CD4-positive, alpha-beta T cell treated with Interleukin-21 for 1 hour (primary cell): ENCODE data around the gene B4GALNT4.
"Not testable (repeated sequence)": the region's sequence is repeated elsewhere in the genome, so short reads cannot be mapped to it uniquely, and the experiment has no call there.

ENCODE experiments used
- DNase-seq: peaks from one replicate; pipeline ENCODE4 v3.0.0-alpha.2; 2020

Gene B4GALNT4

GRCh38 chr11:376531-377173, 7.4 kb downstream of the B4GALNT4 start:
- DNase-seq: no peak

GRCh38 chr11:377174-377865, 8.0 kb downstream of the B4GALNT4 start:
- no peak for DNase-seq

- no peak for DNase-seq
These were observed 8.7 kb downstream of the B4GALNT4 start for GRCh38 chr11:377883-378500.

- DNase-seq: no peak
These were observed 10.2 kb downstream of the B4GALNT4 start for GRCh38 chr11:379205-380094.

- DNase-seq: no peak
These were observed 10.8 kb downstream of the B4GALNT4 start for GRCh38 chr11:380095-380480.

GRCh38 chr11:380491-380890, 11.2 kb downstream of the B4GALNT4 start:
- DNase-seq: no peak

- no peak for DNase-seq
These were observed 11.7 kb downstream of the B4GALNT4 start for GRCh38 chr11:380996-381395.

- no peak for DNase-seq
These were observed 12.3 kb downstream of the B4GALNT4 start for GRCh38 chr11:381501-382072.

GRCh38 chr11:382081-382629, 12.9 kb downstream of the B4GALNT4 start:
- DNase-seq: no peak

- no peak for DNase-seq
These were observed 14.1 kb downstream of the B4GALNT4 start for GRCh38 chr11:383431-383830.

GRCh38 chr11:384511-384910, 15.2 kb downstream of the B4GALNT4 start:
- DNase-seq: no peak

GRCh38 chr11:385594-386351, 16.5 kb downstream of the B4GALNT4 start:
- no peak for DNase-seq

- no peak for DNase-seq
These were observed 17.2 kb downstream of the B4GALNT4 start for GRCh38 chr11:386483-386882.

GRCh38 chr11:387193-387793, 18.0 kb downstream of the B4GALNT4 start:
- no peak for DNase-seq

- DNase-seq: not testable (repeated sequence)
These were observed 20.1 kb downstream of the B4GALNT4 start for GRCh38 chr11:389369-389768.

GRCh38 chr11:390175-390574, 20.9 kb downstream of the B4GALNT4 start:
- DNase-seq: no peak

- no peak for DNase-seq
These were observed 22.1 kb downstream of the B4GALNT4 start for GRCh38 chr11:391117-392017.

GRCh38 chr11:392102-392777, 22.9 kb downstream of the B4GALNT4 start:
- no peak for DNase-seq

GRCh38 chr11:393219-394033, 24.1 kb downstream of the B4GALNT4 start:
- DNase-seq: no peak
